Upper lobe of left lung (tissue), 4 donors: ENCODE data around the gene SRRM4.

Experiments used
- CTCF ChIP-seq, 6 experiments: fragments of 450-650 bp in 4 of 6; fragments of 200-600 bp in 2 of 6; sonication (generic) in 2 of 6; IDR thresholded peaks; one replicate each; pipeline ENCODE4 v1.5.1; 2016 to 2019; ENCODE audit warnings: antibody characterized with exemption in 6 of 6
- POLR2A ChIP-seq, 4 donors: fragments of 450-650 bp; IDR thresholded peaks; one replicate each; pipeline ENCODE4 v1.5.1; 2016 to 2017; ENCODE audit warnings: antibody characterized with exemption in 4 of 4, mild to moderate bottlenecking in 2 of 4

GRCh38 chr12:119158402-119158801, 177.1 kb downstream of the SRRM4 start:
- TF ChIP-seq CTCF (IDR thresholded peaks at IDR 0.05) (no peak), POLR2A (IDR thresholded peaks at IDR 0.05) (no peak)
